Activated naive CD4-positive, alpha-beta T cell treated with anti-CD3 and anti-CD28 coated beads for 36 hours (primary cell): ENCODE results near the gene KCNK4. TPM values are rescaled to one million over a fixed set of nuclear protein-coding genes. Genes with fewer than 3 reads are reported as not detected.
"Not testable (repeated sequence)": the region's sequence is repeated elsewhere in the genome, so short reads cannot be mapped to it uniquely, and the experiment has no call there.

Experiments used
- CTCF ChIA-PET: fragments of 350-600 bp; sonication (Branson Sonifier 250); formaldehyde crosslinking; loops from one replicate; lab custom pipeline; 2021; ENCODE audit warnings: antibody characterized with exemption; lab: Charles Lee
- DNase-seq: peaks from one replicate; pipeline ENCODE4 v3.0.0-alpha.2; 2020
- H3K27ac Mint-ChIP-seq: one replicate; pipeline ENCODE4 v1.8.0; 2021; ENCODE audit warnings: mild to moderate bottlenecking, mixed read lengths
- H3K27me3 Mint-ChIP-seq: one replicate; pipeline ENCODE4 v1.8.0; 2021; ENCODE audit warnings: low read depth, mixed read lengths
- H3K36me3 Mint-ChIP-seq: one replicate; pipeline ENCODE4 v1.8.0; 2021; ENCODE audit warnings: low read depth, mixed read lengths
- H3K4me1 Mint-ChIP-seq: one replicate; pipeline ENCODE4 v1.8.0; 2021; ENCODE audit warnings: low read depth, mixed read lengths
- H3K4me3 Mint-ChIP-seq: one replicate; pipeline ENCODE4 v1.8.0; 2021; ENCODE audit warnings: mild to moderate bottlenecking, moderate library complexity, mixed read lengths
- H3K9me3 Mint-ChIP-seq: one replicate; pipeline ENCODE4 v1.8.0; 2021; ENCODE audit warnings: mixed read lengths
- intact Hi-C: fragments of 100-400 bp; cut with micrococcal nuclease; formaldehyde crosslinking; loops from one replicate; pipeline ENCODE4 v1.15.1; 2023
- total RNA-seq, 2 experiments: library from RNA; stranded (reverse); gene quantifications; one replicate each; pipeline ENCODE4 v1.2.3, GENCODE V29; 2021

The KCNK4 gene
- total RNA-seq, 2 experiments from 2014 or later = 0.41 TPM; not detected in 1

- intact Hi-C loops = loop anchor here (1.0 kb wide), 4 partner anchors 12 to 36 kb away; partner anchors contain the start of genes CCDC88B and GPR137
- Mint-ChIP-seq H3K27me3 (no peaks in the 10 kb centered on the region), H3K4me3 (peak overlapping the region; percentile 94), H3K4me1 (peaks cover 33% of the 10 kb centered on the region), H3K9me3 (no peaks in the 10 kb centered on the region), H3K36me3 (peaks cover 21% of the 10 kb centered on the region), H3K27ac (peak overlapping the region; percentile 99)
- CTCF ChIA-PET = interaction anchor here (1.0 to 3.8 kb wide), 8 partner anchors 12 to 78 kb away, joined by 3 to 22 read pairs (median 9); partner anchors contain the start of gene FKBP2
- DNase-seq = no peak
Observed at GRCh38 chr11:64318766-64319761, 28.0 kb downstream of the KCNK4 start.

GRCh38 chr11:64320556-64320955 lies 29.5 kb downstream of the KCNK4 start:
- no peaks in the 10 kb centered on the region for H3K27me3 Mint-ChIP-seq
- H3K9me3 Mint-ChIP-seq = no peaks in the 10 kb centered on the region
- peaks cover 21% of the 10 kb centered on the region for H3K36me3 Mint-ChIP-seq
- H3K4me3 Mint-ChIP-seq = no peak overlapping the region
- no peak for DNase-seq
- H3K4me1 Mint-ChIP-seq = peaks cover 28% of the 10 kb centered on the region
- intact Hi-C loops = no loop called here
- CTCF ChIA-PET = interaction anchor here (1.3 kb wide), 1 partner anchor 11 kb away, joined by 6 read pairs; no protein-coding TSS in a partner anchor
- no peak overlapping the region for H3K27ac Mint-ChIP-seq

- Mint-ChIP-seq H3K4me3 (no peak overlapping the region), H3K4me1 (peaks cover 27% of the 10 kb centered on the region), H3K36me3 (peaks cover 21% of the 10 kb centered on the region), H3K27ac (no peak overlapping the region), H3K27me3 (no peaks in the 10 kb centered on the region), H3K9me3 (no peaks in the 10 kb centered on the region)
- intact Hi-C loops = no loop called here
- no peak for DNase-seq
- CTCF ChIA-PET = no interaction called here
Observed at GRCh38 chr11:64321026-64321425, 29.9 kb downstream of the KCNK4 start.

GRCh38 chr11:64321533-64321932 lies 30.4 kb downstream of the KCNK4 start:
- Mint-ChIP-seq H3K4me3 (no peak overlapping the region), H3K27me3 (no peaks in the 10 kb centered on the region), H3K36me3 (peaks cover 19% of the 10 kb centered on the region), H3K27ac (no peak overlapping the region), H3K9me3 (no peaks in the 10 kb centered on the region), H3K4me1 (peaks cover 22% of the 10 kb centered on the region)
- DNase-seq = no peak
- CTCF ChIA-PET = no interaction called here
- intact Hi-C loops = no loop called here

- no peak for DNase-seq
- H3K9me3 Mint-ChIP-seq = no peaks in the 10 kb centered on the region
- no peak overlapping the region for H3K27ac Mint-ChIP-seq
- H3K36me3 Mint-ChIP-seq = peaks cover 8% of the 10 kb centered on the region
- peaks cover 19% of the 10 kb centered on the region for H3K4me1 Mint-ChIP-seq
- H3K4me3 Mint-ChIP-seq = no peak overlapping the region
- intact Hi-C loops = no loop called here
- CTCF ChIA-PET = interaction anchor here (0.9 to 1.1 kb wide), 2 partner anchors 9 to 21 kb away, joined by 3 read pairs; no protein-coding TSS in a partner anchor
- H3K27me3 Mint-ChIP-seq = no peaks in the 10 kb centered on the region
Observed at GRCh38 chr11:64322925-64323260, 31.8 kb downstream of the KCNK4 start.

GRCh38 chr11:64323373-64323772 lies 32.3 kb downstream of the KCNK4 start:
- H3K4me1 Mint-ChIP-seq = peaks cover 17% of the 10 kb centered on the region
- H3K36me3 Mint-ChIP-seq = peaks cover 7% of the 10 kb centered on the region
- no peak for DNase-seq
- no peaks in the 10 kb centered on the region for H3K9me3 Mint-ChIP-seq
- intact Hi-C loops = no loop called here
- no peak overlapping the region for H3K4me3 Mint-ChIP-seq
- CTCF ChIA-PET = interaction anchor here (0.8 kb wide), 1 partner anchor 10 kb away, joined by 3 read pairs; no protein-coding TSS in a partner anchor
- no peak overlapping the region for H3K27ac Mint-ChIP-seq
- H3K27me3 Mint-ChIP-seq = no peaks in the 10 kb centered on the region

GRCh38 chr11:64323984-64324383 lies 32.9 kb downstream of the KCNK4 start:
- H3K4me1 Mint-ChIP-seq = peaks cover 14% of the 10 kb centered on the region
- DNase-seq, H3K27me3 Mint-ChIP-seq, H3K4me3 Mint-ChIP-seq, intact Hi-C loops, H3K9me3 Mint-ChIP-seq, H3K27ac Mint-ChIP-seq, H3K36me3 Mint-ChIP-seq: not testable (repeated sequence)
- CTCF ChIA-PET = interaction anchor here (0.8 kb wide), 1 partner anchor 9 kb away, joined by 3 read pairs; no protein-coding TSS in a partner anchor

- H3K4me3 Mint-ChIP-seq = no peak overlapping the region
Observed at GRCh38 chr11:64324692-64325469, 33.8 kb downstream of the KCNK4 start.

GRCh38 chr11:64327375-64327774 lies 36.3 kb downstream of the KCNK4 start:
- no peak for DNase-seq
- Mint-ChIP-seq H3K27me3 (no peaks in the 10 kb centered on the region), H3K4me1 (peaks cover 6% of the 10 kb centered on the region), H3K9me3 (no peaks in the 10 kb centered on the region), H3K27ac (no peak overlapping the region), H3K4me3 (no peak overlapping the region), H3K36me3 (no peaks in the 10 kb centered on the region)
- CTCF ChIA-PET = interaction anchor here (0.5 to 1.4 kb wide), 2 partner anchors 10 to 1599 kb away, joined by 3 to 4 read pairs; partner anchors contain the start of genes PRDX5 and TRMT112
- intact Hi-C loops = no loop called here

More at GRCh38 chr11:64324692-64325469, 33.8 kb downstream of the KCNK4 start:
- CTCF ChIA-PET = interaction anchor here (0.6 to 1.4 kb wide), 3 partner anchors 17 to 473 kb away, joined by 3 to 4 read pairs (median 3); no protein-coding TSS in a partner anchor
- peaks cover 7% of the 10 kb centered on the region for H3K36me3 Mint-ChIP-seq
- H3K27ac Mint-ChIP-seq = no peak overlapping the region
- no peak for DNase-seq
- no peaks in the 10 kb centered on the region for H3K9me3 Mint-ChIP-seq
- peaks cover 9% of the 10 kb centered on the region for H3K4me1 Mint-ChIP-seq
- no peaks in the 10 kb centered on the region for H3K27me3 Mint-ChIP-seq
- intact Hi-C loops = no loop called here

GRCh38 chr11:64327993-64328392 lies 36.9 kb downstream of the KCNK4 start:
- no peak for DNase-seq
- H3K36me3 Mint-ChIP-seq = no peaks in the 10 kb centered on the region
- no peaks in the 10 kb centered on the region for H3K9me3 Mint-ChIP-seq
- CTCF ChIA-PET = interaction anchor here (0.7 to 1.4 kb wide), 2 partner anchors 10 to 18 kb away, joined by 3 to 4 read pairs; partner anchors contain the start of genes PRDX5 and TRMT112
- H3K4me3 Mint-ChIP-seq = no peak overlapping the region
- H3K4me1 Mint-ChIP-seq = peaks cover 6% of the 10 kb centered on the region
- intact Hi-C loops = no loop called here
- H3K27me3 Mint-ChIP-seq = no peaks in the 10 kb centered on the region
- H3K27ac Mint-ChIP-seq = no peak overlapping the region

GRCh38 chr11:64330888-64331287 lies 39.8 kb downstream of the KCNK4 start:
- intact Hi-C loops = loop anchor here (1.0 kb wide), 2 partner anchors 9 to 13 kb away; partner anchors contain the start of genes CCDC88B and PRDX5
- Mint-ChIP-seq H3K9me3 (no peaks in the 10 kb centered on the region), H3K36me3 (peaks cover 3% of the 10 kb centered on the region), H3K4me3 (no peak overlapping the region), H3K27me3 (no peaks in the 10 kb centered on the region), H3K27ac (no peak overlapping the region), H3K4me1 (peaks cover 10% of the 10 kb centered on the region)
- no peak for DNase-seq
- CTCF ChIA-PET = interaction anchor here (0.6 to 2.5 kb wide), 8 partner anchors 11 to 126 kb away, joined by 3 to 22 read pairs (median 6); partner anchors contain the start of genes ESRRA, PRDX5 and TRMT112
